H1 (cell line): Measurements from ENCODE around the gene MACROD1. TPM values are rescaled to one million over a fixed set of nuclear protein-coding genes. Genes with fewer than 3 reads are reported as not detected.

Experiments
- CTCF ChIA-PET: fragments of 300-600 bp; sonication (Branson Sonifier 250); formaldehyde crosslinking; loops from one replicate; lab custom pipeline; 2021; ENCODE audit not compliant: partially characterized antibody; lab: Charles Lee
- POLR2A ChIA-PET: fragments of 300-600 bp; sonication (Branson Sonifier 250); formaldehyde crosslinking; loops from one replicate; lab custom pipeline; 2021; ENCODE audit warnings: inconsistent platforms; ENCODE audit not compliant: partially characterized antibody; lab: Charles Lee
- DNase-seq, 2 experiments: peaks; one replicate each; pipeline versions ENCODE4 v3.0.0 to v3.0.0-alpha.2; 2010 to 2022; ENCODE audit warnings: low spot score in 2 of 2, low read depth in 1 of 2, mixed read lengths in 1 of 2
- FAIRE-seq: peaks from 2 replicates; lab custom pipeline; 2011; peaks lifted over from hg19 to GRCh38; lab: Jason Lieb, UNC
- H2AFZ ChIP-seq: 2 replicates; pipeline ENCODE4 v1.8.1; 2012; ENCODE audit warnings: low read length, inconsistent platforms
- H2AK5ac ChIP-seq: 2 replicates; pipeline ENCODE4 v1.6.1; 2013; ENCODE audit warnings: low read depth, low read length
- H2BK120ac ChIP-seq: replicated peaks from 2 replicates; pipeline ENCODE3; 2013; ENCODE audit warnings: low read depth, low read length, inconsistent platforms
- H2BK12ac ChIP-seq: 2 replicates; pipeline ENCODE4 v1.6.1; 2013; ENCODE audit warnings: low read depth, low read length
- H2BK15ac ChIP-seq: 2 replicates; pipeline ENCODE4 v1.6.1; 2013; ENCODE audit warnings: low read length
- H2BK20ac ChIP-seq: 2 replicates; pipeline ENCODE4 v1.6.1; 2013; ENCODE audit warnings: low read length
- H2BK5ac ChIP-seq: 2 replicates; pipeline ENCODE4 v1.6.1; 2013; ENCODE audit warnings: low read depth, low read length
- H3K14ac ChIP-seq: 2 replicates; pipeline ENCODE4 v1.6.1; 2013; ENCODE audit warnings: inconsistent platforms; ENCODE audit not compliant: insufficient read length
- H3K18ac ChIP-seq: 2 replicates; pipeline ENCODE4 v1.6.1; 2013; ENCODE audit warnings: low read length; ENCODE audit errors: extremely low read depth
- H3K23ac ChIP-seq: 2 replicates; pipeline ENCODE4 v1.6.1; 2013; ENCODE audit warnings: inconsistent platforms; ENCODE audit not compliant: insufficient read length
- H3K23me2 ChIP-seq: 2 replicates; pipeline ENCODE4 v1.6.1; 2013; ENCODE audit warnings: low read depth, low read length
- H3K27ac ChIP-seq: 2 replicates; pipeline ENCODE4 v1.6.1; 2011; ENCODE audit warnings: low read depth, low read length, inconsistent platforms
- H3K27me3 ChIP-seq, 4 experiments: replicated peaks in 1 of 4; 1 replicate in 1 of 4; 2 replicates in 3 of 4; pipeline versions ENCODE4 v1.6.1 to v1.8.1; 2011 to 2013; ENCODE audit warnings: low read length in 3 of 4, mild to moderate bottlenecking in 3 of 4, inconsistent platforms in 2 of 4, mixed read lengths in 2 of 4, moderate library complexity in 1 of 4; ENCODE audit not compliant: control insufficient read depth in 3 of 4, insufficient read depth in 3 of 4; ENCODE audit errors: extremely low read depth in 1 of 4
- H3K36me3 ChIP-seq, 4 experiments: 2 replicates each; pipeline versions ENCODE4 v1.6.1 to v1.8.1; 2011 to 2013; ENCODE audit warnings: mild to moderate bottlenecking in 4 of 4, low read length in 3 of 4, moderate library complexity in 2 of 4, control low read depth in 1 of 4, inconsistent platforms in 1 of 4; ENCODE audit not compliant: insufficient read depth in 4 of 4, control insufficient read depth in 2 of 4
- H3K4ac ChIP-seq: replicated peaks from 2 replicates; pipeline ENCODE3; 2013; ENCODE audit warnings: low read length, low read depth, mixed read lengths, inconsistent platforms; ENCODE audit not compliant: insufficient read length
- H3K4me1 ChIP-seq, 4 experiments: replicated peaks in 1 of 4; 1 replicate in 1 of 4; 2 replicates in 3 of 4; pipeline versions ENCODE4 v1.6.1 to v1.8.1; 2011 to 2013; ENCODE audit warnings: low read length in 3 of 4, inconsistent platforms in 2 of 4, mixed read lengths in 1 of 4; ENCODE audit not compliant: insufficient read depth in 4 of 4, control insufficient read depth in 3 of 4
- H3K4me2 ChIP-seq, 2 experiments: 2 replicates each; pipeline versions ENCODE4 v1.6.1 to v1.8.1; 2011 to 2013; ENCODE audit warnings: low read depth in 2 of 2, low read length in 2 of 2, control low read depth in 1 of 2, inconsistent platforms in 1 of 2, mild to moderate bottlenecking in 1 of 2; ENCODE audit not compliant: insufficient read depth in 1 of 2
- H3K4me3 ChIP-seq, 4 experiments: fragments of 200-600, 300-600 bp in 1 of 4; sonication (generic), shearing (Covaris generic), sonication (Bioruptor Twin) in 1 of 4; 2 replicates each; pipeline versions ENCODE4 v1.5.1 to v1.8.1; 2011 to 2016; ENCODE audit warnings: low read length in 4 of 4, low read depth in 3 of 4, control low read depth in 2 of 4, inconsistent platforms in 2 of 4, mild to moderate bottlenecking in 2 of 4, mixed read lengths in 1 of 4, moderate library complexity in 1 of 4; ENCODE audit not compliant: insufficient read depth in 2 of 4; ENCODE audit errors: extremely low read depth in 1 of 4
- H3K56ac ChIP-seq: replicated peaks from 2 replicates; pipeline ENCODE3; 2013; ENCODE audit warnings: low read depth, mild to moderate bottlenecking, mixed read lengths, low read length, inconsistent platforms; ENCODE audit not compliant: insufficient read length
- H3K79me1 ChIP-seq: 2 replicates; pipeline ENCODE4 v1.6.1; 2013; ENCODE audit warnings: low read depth, low read length, control low read depth
- H3K79me2 ChIP-seq, 2 experiments: 2 replicates each; pipeline versions ENCODE4 v1.6.1 to v1.8.1; 2012 to 2013; ENCODE audit warnings: low read length in 2 of 2, mild to moderate bottlenecking in 2 of 2, inconsistent platforms in 1 of 2; ENCODE audit not compliant: insufficient read depth in 2 of 2, control insufficient read depth in 1 of 2
- H3K9ac ChIP-seq, 4 experiments: replicated peaks in 1 of 4; 1 replicate in 1 of 4; 2 replicates in 3 of 4; pipeline versions ENCODE4 v1.6.1 to v1.8.1; 2011 to 2013; ENCODE audit warnings: low read depth in 3 of 4, low read length in 3 of 4, control low read depth in 2 of 4, mild to moderate bottlenecking in 2 of 4, moderate library complexity in 2 of 4, inconsistent platforms in 1 of 4; ENCODE audit errors: extremely low read depth in 1 of 4
- H3K9me3 ChIP-seq, 2 experiments: 2 replicates each; pipeline versions ENCODE4 v1.6.1 to v1.8.1; 2012 to 2013; ENCODE audit warnings: mild to moderate bottlenecking in 2 of 2, moderate library complexity in 2 of 2, control low read depth in 1 of 2, inconsistent platforms in 1 of 2, low read depth in 1 of 2, low read length in 1 of 2, mixed read lengths in 1 of 2; ENCODE audit not compliant: insufficient read depth in 2 of 2
- H4K20me1 ChIP-seq, 2 experiments: replicated peaks in 1 of 2; 2 replicates each; pipeline versions ENCODE3 to v1.8.1; 2011 to 2013; ENCODE audit warnings: inconsistent platforms in 2 of 2, low read length in 2 of 2, mild to moderate bottlenecking in 1 of 2; ENCODE audit not compliant: insufficient read depth in 2 of 2, control insufficient read depth in 1 of 2
- H4K5ac ChIP-seq: 2 replicates; pipeline ENCODE4 v1.6.1; 2013; ENCODE audit warnings: low read length, low read depth, mixed read lengths, inconsistent platforms; ENCODE audit not compliant: insufficient read length
- H4K8ac ChIP-seq: 2 replicates; pipeline ENCODE4 v1.8.0; 2013; ENCODE audit warnings: mild to moderate bottlenecking, moderate library complexity, low read length, inconsistent platforms; ENCODE audit not compliant: insufficient read depth; ENCODE audit errors: extremely low read depth
- H4K91ac ChIP-seq: replicated peaks from 2 replicates; pipeline ENCODE3; 2013; ENCODE audit warnings: low read length, mixed read lengths, inconsistent platforms; ENCODE audit not compliant: insufficient read length
- BRCA1 ChIP-seq: IDR thresholded peaks from 2 replicates; pipeline ENCODE4 v1.6.1; 2012; ENCODE audit warnings: low read depth, low read length, improper control_type of control experiment
- CHD2 ChIP-seq: IDR thresholded peaks from 2 replicates; pipeline ENCODE4 v1.6.1; 2012; ENCODE audit warnings: low read length, improper control_type of control experiment
- EGR1 ChIP-seq: IDR thresholded peaks from 2 replicates; pipeline ENCODE4 v1.6.1; 2011; ENCODE audit warnings: low read depth, low read length, borderline replicate concordance
- JUN ChIP-seq: IDR thresholded peaks from 2 replicates; pipeline ENCODE4 v1.6.1; 2011; ENCODE audit warnings: low read depth, mild to moderate bottlenecking, improper control_type of control experiment, low read length
- NANOG ChIP-seq: IDR thresholded peaks from 2 replicates; pipeline ENCODE4 v1.6.1; 2011; ENCODE audit warnings: low read length, low read depth, mild to moderate bottlenecking, inconsistent platforms; ENCODE audit not compliant: insufficient read depth, poor library complexity, severe bottlenecking
- RAD21 ChIP-seq, 2 experiments: IDR thresholded peaks in 1 of 2; conservative IDR thresholded peaks in 1 of 2; 2 replicates each; pipeline ENCODE4 v1.6.1; 2011; ENCODE audit warnings: low read depth in 2 of 2, low read length in 2 of 2, improper control_type of control experiment in 1 of 2, inconsistent platforms in 1 of 2, mild to moderate bottlenecking in 1 of 2, moderate library complexity in 1 of 2
- RNF2 ChIP-seq: fragments of 200-900, 300-1000 bp; sonication (generic); IDR thresholded peaks from 2 replicates; pipeline ENCODE4 v1.7.1; 2016; ENCODE audit warnings: borderline replicate concordance, low read depth, mild to moderate bottlenecking, antibody characterized with exemption, low read length; ENCODE audit not compliant: poor library complexity, severe bottlenecking; ENCODE audit errors: missing control alignments
- SAP30 ChIP-seq: fragments of 300-600 bp; sonication (generic); IDR thresholded peaks from 2 replicates; pipeline ENCODE4 v1.7.1; 2012; ENCODE audit warnings: low read length, moderate library complexity, mild to moderate bottlenecking, inconsistent platforms; ENCODE audit not compliant: insufficient read depth, insufficient replicate concordance
- YY1 ChIP-seq: IDR thresholded peaks from 2 replicates; pipeline ENCODE4 v1.6.1; 2011; ENCODE audit warnings: low read depth, mild to moderate bottlenecking, low read length
- ZNF274 ChIP-seq: IDR thresholded peaks from 2 replicates; pipeline ENCODE4 v1.7.0; 2012; ENCODE audit warnings: low read length, borderline replicate concordance; ENCODE audit errors: extremely low read depth
- WGBS, 2 experiments: shearing (Covaris generic) in 1 of 2; methylation state at CpG; one replicate each; pipeline versions ENCODE4 v1.1.6 to v1.1.7; 2013 to 2015; ENCODE audit warnings: low lambda C conversion rate in 2 of 2, mixed read lengths in 2 of 2, inconsistent platforms in 1 of 2, low coverage in 1 of 2, missing lambda C conversion rate in 1 of 2; ENCODE audit not compliant: insufficient replicate concordance in 2 of 2, insufficient coverage in 1 of 2, insufficient read length in 1 of 2; ENCODE audit errors: extremely low coverage in 1 of 2, missing lambda C conversion rate in 1 of 2; 5-methylcytosine and 5-hydroxymethylcytosine counted together
- polyA plus RNA-seq, 7 experiments: library from polyadenylated mRNA; depleted of rRNA in 3 of 7; stranded (reverse) in 5 of 7; unstranded in 2 of 7; fragments of >200 nt in 5 of 7; fragments of 200-250 nt in 2 of 7; gene quantifications; 1 replicate in 5 of 7; 2 replicates in 1 of 7; 4 replicates in 1 of 7; pipeline versions ENCODE4 v1.2.1 to v1.2.3, GENCODE V29; 2011 to 2013; ENCODE audit warnings: missing spikeins in 2 of 7, mixed read lengths in 2 of 7
- total RNA-seq: library from RNA; stranded (reverse); fragmentation: NEBNext Ultra II Directional; extraction: Animal tissue kit (Norgen Biotek cat#: 25700); gene quantifications from 2 replicates; pipeline ENCODE4 v1.2.1, GENCODE V29; 2021
- TF ChIP-seq, protein P1 (sequence below): IDR thresholded peaks from 2 replicates; pipeline ENCODE4 v1.6.1; 2011; ENCODE audit warnings: low read depth, mild to moderate bottlenecking, low read length; ENCODE audit not compliant: insufficient read depth

Gene MACROD1
- total and polyA plus RNA-seq, 2 of the 8 experiments (the other 6 are each of a cell fraction or from before 2014, with no cell fraction given), result 19.5 to 34.1 TPM

DNA sequence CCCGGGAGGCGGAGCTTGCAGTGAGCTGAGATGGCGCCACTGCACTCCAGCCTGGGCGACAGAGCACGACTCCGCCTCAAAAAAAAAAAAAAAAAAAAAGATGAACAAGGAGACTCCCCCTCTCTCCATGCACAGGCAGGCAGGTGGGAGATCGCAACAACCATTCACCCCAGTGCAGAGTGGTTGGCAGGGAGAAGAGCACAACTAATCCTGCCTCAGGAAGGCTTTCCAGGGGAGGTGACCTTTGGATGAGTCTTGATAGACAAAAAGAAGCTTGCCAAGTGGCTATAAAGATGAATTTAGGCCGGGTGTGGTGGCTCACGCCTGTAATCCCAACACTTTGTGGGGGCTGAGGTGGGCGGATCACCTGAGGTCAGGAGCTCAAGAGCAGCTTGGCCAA is 100.2 kb downstream of the MACROD1 start:
- H3K4me1 ChIP-seq, result peaks cover 0 to 13% (median 6%) of the 10 kb centered on the region in 4 experiments; a peak in 6 of 7 replicates

More for the DNA sequence above, 100.2 kb downstream of the MACROD1 start:
- H2AK5ac ChIP-seq, result no peak overlapping the region
- CTCF ChIA-PET, result interaction anchor here (0.7 to 1.4 kb wide), 6 partner anchors 13 to 87 kb away, joined by 3 to 6 read pairs (median 3); no protein-coding TSS in a partner anchor
- H2AFZ ChIP-seq, result no peak overlapping the region
- H3K27me3 ChIP-seq, result peaks cover 6 to 63% (median 51%) of the 10 kb centered on the region in 4 experiments
- H3K4ac ChIP-seq, result no peak overlapping the region
- no peak overlapping the region for H3K23ac ChIP-seq
- no peak overlapping the region for H3K27ac ChIP-seq
- no peak overlapping the region for H2BK15ac ChIP-seq
- H3K23me2 ChIP-seq, result peaks cover 4% of the 10 kb centered on the region
- H3K4me2 ChIP-seq, result no peak overlapping the region
- no peak overlapping the region for H2BK5ac ChIP-seq
- H4K20me1 ChIP-seq, result peaks cover 6 to 23% of the 10 kb centered on the region in 2 experiments
- no peak overlapping the region for H4K5ac ChIP-seq
- H2BK12ac ChIP-seq, result no peak overlapping the region
- H2BK20ac ChIP-seq, result no peak overlapping the region
- H4K8ac ChIP-seq, result no peak overlapping the region
- H3K79me1 ChIP-seq, result 0 out of 2 replicates have a peak, but pooled peaks cover 2% of the 10 kb centered on the region
- H3K4me3 ChIP-seq, result no peak overlapping the region
- H3K56ac ChIP-seq, result no peak overlapping the region
- DNase-seq (no peak), FAIRE-seq (no peak)
- H3K36me3 ChIP-seq, result no peaks in the 10 kb centered on the region
- no peak overlapping the region for H2BK120ac ChIP-seq
- no peak overlapping the region for H3K18ac ChIP-seq
- no peak overlapping the region for H3K14ac ChIP-seq
- POLR2A ChIA-PET, result no interaction called here
- no peak overlapping the region for H3K9ac ChIP-seq
- H4K91ac ChIP-seq, result no peak overlapping the region
- WGBS, 2 experiments, result 94% methylated on average over 6 of the region's 10 CpGs; no CpG with 5 or more reads in 1 of the 2 experiments
- TF ChIP-seq CHD2 (no peak), SAP30 (no peak), RAD21 (IDR thresholded peaks at IDR 0.05 in 1 of 2, conservative IDR thresholded peaks at IDR 0.05 in 1 of 2; ENCODE audit: low read depth in 2 of 2, low read length in 2 of 2) (no peak), BRCA1 (no peak), NANOG (no peak), EGR1 (no peak), ZNF274 (no peak), YY1 (no peak), RNF2 (no peak), JUN (no peak)
- TF ChIP-seq, protein P1, sequence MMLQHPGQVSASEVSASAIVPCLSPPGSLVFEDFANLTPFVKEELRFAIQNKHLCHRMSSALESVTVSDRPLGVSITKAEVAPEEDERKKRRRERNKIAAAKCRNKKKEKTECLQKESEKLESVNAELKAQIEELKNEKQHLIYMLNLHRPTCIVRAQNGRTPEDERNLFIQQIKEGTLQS, result no peak
- TF ChIP-seq, all 59 proteins: peak for 0
- Histone ChIP-seq H3K79me2 (no peaks in the 10 kb centered on the region), H3K9me3 (no peaks in the 10 kb centered on the region)
